Measurements from ENCODE around the gene HRG.

HRG gene

DNA sequence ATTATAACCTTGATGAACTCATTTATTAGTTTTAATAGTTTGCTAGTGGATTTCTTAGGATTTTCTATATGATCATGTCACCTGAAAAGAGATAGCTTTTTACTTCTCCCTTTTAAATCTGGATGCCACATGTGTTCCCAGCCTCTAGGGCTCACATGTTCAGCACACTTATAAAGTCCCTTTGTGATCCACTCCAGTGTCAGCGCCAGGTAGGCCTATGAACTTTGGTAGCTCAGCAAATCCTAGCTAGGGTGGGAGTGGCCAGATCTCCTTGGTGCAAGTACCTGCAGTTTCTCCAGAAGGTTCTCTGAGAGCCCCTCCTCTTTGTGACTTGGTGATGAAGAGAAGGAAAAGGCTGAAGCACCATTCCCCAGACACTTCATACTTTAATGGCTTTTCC lies 17.0 kb upstream of the HRG start:
- Histone ChIP-seq H2AFZ (no peak overlapping the region), H3K9ac (no peak overlapping the region), H3K27me3 (ENCODE audit: control insufficient read depth, insufficient read depth, low read length) (no peaks in the 10 kb centered on the region)

DNA sequence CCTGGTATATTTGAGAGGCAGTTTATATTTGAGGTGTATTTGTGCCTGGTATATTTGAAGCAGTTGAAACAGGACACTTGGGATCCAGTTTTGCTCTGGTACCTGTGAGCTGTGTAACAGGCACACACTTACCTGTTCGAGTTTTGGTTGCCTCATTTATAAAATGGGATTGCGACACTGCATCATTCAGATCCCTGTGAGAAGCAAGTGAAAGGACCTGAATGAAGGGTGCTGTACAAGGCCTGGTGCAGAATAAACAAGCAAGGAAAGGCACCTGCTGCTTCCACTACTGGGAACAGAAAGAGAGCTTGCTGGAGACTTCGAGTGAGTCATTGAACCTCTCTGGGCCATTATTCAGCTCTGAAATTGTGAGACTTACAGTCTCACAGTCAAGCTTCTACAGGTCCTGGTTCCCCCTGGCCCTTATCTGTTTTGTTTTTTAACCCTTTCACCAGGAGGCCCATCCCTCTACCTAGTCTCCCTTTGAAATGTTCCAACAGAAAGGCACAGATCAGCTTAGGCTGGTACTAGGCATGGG lies 14.1 kb upstream of the HRG start:
- Histone ChIP-seq H3K9ac (no peak overlapping the region), H3K4me2 (ENCODE audit: low read length) (no peak overlapping the region), H3K4me1 (no peaks in the 10 kb centered on the region), H3K27ac (no peak overlapping the region), H3K36me3 (ENCODE audit: control insufficient read depth, insufficient read depth, low read length) (no peaks in the 10 kb centered on the region), H3K79me2 (no peaks in the 10 kb centered on the region), H2AFZ (no peak overlapping the region), H3K9me3 (ENCODE audit: control insufficient read depth, low read length) (no peaks in the 10 kb centered on the region), H3K4me3 (ENCODE audit: low read depth, low read length) (no peak overlapping the region), H3K27me3 (ENCODE audit: control insufficient read depth, insufficient read depth, low read length) (no peaks in the 10 kb centered on the region)
- TF ChIP-seq, protein P1, sequence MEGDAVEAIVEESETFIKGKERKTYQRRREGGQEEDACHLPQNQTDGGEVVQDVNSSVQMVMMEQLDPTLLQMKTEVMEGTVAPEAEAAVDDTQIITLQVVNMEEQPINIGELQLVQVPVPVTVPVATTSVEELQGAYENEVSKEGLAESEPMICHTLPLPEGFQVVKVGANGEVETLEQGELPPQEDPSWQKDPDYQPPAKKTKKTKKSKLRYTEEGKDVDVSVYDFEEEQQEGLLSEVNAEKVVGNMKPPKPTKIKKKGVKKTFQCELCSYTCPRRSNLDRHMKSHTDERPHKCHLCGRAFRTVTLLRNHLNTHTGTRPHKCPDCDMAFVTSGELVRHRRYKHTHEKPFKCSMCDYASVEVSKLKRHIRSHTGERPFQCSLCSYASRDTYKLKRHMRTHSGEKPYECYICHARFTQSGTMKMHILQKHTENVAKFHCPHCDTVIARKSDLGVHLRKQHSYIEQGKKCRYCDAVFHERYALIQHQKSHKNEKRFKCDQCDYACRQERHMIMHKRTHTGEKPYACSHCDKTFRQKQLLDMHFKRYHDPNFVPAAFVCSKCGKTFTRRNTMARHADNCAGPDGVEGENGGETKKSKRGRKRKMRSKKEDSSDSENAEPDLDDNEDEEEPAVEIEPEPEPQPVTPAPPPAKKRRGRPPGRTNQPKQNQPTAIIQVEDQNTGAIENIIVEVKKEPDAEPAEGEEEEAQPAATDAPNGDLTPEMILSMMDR (IDR thresholded peaks at IDR 0.05): no peak

More for the DNA sequence above, 17.0 kb upstream of the HRG start:
- H3K4me1 ChIP-seq: no peaks in the 10 kb centered on the region
- TF ChIP-seq, protein P1 (IDR thresholded peaks at IDR 0.05): no peak
- H3K79me2 ChIP-seq: no peaks in the 10 kb centered on the region
- no peak overlapping the region for H3K4me2 ChIP-seq (ENCODE audit: low read length)
- H3K4me3 ChIP-seq (ENCODE audit: low read depth, low read length): no peak overlapping the region
- H3K9me3 ChIP-seq (ENCODE audit: control insufficient read depth, low read length): no peaks in the 10 kb centered on the region
- no peak overlapping the region for H3K27ac ChIP-seq
- H3K36me3 ChIP-seq (ENCODE audit: control insufficient read depth, insufficient read depth, low read length): no peaks in the 10 kb centered on the region

DNA sequence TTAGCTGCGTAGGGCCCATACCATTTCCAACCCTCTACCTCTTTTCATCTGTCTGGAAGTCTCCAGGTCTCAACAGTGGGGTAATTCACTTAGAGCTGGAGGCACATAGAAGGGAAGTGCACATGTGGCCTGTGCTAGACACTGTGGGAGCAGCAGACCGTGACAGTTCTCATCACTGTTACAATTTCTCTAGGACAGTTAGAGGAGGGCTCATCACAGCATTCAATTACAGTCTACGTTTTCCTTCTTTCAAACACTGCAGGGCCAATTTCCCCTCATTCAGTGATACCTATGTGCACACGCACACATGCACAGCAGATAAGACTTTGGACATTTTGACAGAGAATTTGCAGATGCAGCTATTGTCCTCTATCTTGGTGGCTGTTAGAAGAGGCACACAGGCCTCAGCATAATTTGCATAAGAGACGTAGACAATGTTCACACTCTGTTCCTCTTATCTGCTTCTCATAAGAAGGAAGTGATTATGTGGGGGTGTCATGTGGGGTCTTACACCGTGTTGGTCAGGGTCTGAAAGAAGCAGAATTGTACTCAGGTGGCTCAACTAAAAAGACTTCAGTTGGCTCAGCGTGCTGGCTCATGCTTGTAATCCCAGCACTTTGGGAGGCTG lies 12.6 kb upstream of the HRG start:
- Histone ChIP-seq H3K9ac (no peak overlapping the region), H3K27me3 (ENCODE audit: control insufficient read depth, insufficient read depth, low read length) (no peaks in the 10 kb centered on the region), H3K4me1 (no peaks in the 10 kb centered on the region), H3K36me3 (ENCODE audit: control insufficient read depth, insufficient read depth, low read length) (no peaks in the 10 kb centered on the region), H3K9me3 (ENCODE audit: control insufficient read depth, low read length) (no peaks in the 10 kb centered on the region), H3K27ac (no peak overlapping the region), H3K4me2 (ENCODE audit: low read length) (no peak overlapping the region), H3K4me3 (ENCODE audit: low read depth, low read length) (no peak overlapping the region), H2AFZ (no peak overlapping the region), H3K79me2 (no peaks in the 10 kb centered on the region)
- TF ChIP-seq, protein P1 (IDR thresholded peaks at IDR 0.05): no peak

DNA sequence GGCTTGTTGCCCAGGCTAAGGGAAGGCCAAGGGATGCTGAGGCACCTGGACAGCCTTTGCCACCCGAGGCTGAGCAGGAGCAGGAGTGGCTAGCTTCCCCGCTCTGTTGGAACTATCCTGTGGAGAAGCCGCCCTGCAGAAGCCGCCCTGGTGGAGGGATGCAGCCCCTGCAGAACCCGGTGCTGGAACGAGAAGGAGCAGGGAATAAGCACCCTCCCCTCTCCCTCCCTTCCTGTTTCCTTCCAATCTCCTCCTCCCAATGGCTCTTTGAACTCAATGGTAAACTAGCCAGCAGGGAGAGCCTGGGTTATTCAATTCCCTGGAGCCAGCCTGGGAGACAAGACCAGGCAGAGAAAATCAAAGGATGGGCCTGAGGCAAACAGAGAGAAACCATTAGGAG lies 11.8 kb upstream of the HRG start:
- Histone ChIP-seq H3K4me3 (ENCODE audit: low read depth, low read length) (no peak overlapping the region), H2AFZ (no peak overlapping the region), H3K4me2 (ENCODE audit: low read length) (no peak overlapping the region), H3K36me3 (ENCODE audit: control insufficient read depth, insufficient read depth, low read length) (no peaks in the 10 kb centered on the region), H3K27ac (no peak overlapping the region), H3K79me2 (no peaks in the 10 kb centered on the region), H3K4me1 (no peaks in the 10 kb centered on the region), H3K27me3 (ENCODE audit: control insufficient read depth, insufficient read depth, low read length) (no peaks in the 10 kb centered on the region), H3K9me3 (ENCODE audit: control insufficient read depth, low read length) (no peaks in the 10 kb centered on the region), H3K9ac (no peak overlapping the region)
- TF ChIP-seq, protein P1 (IDR thresholded peaks at IDR 0.05): no peak

All from parathyroid adenoma (tissue), 2 donors.